HepG2 (cell line): ENCODE results near the gene KAZN. TPM values are rescaled to one million over a fixed set of nuclear protein-coding genes. Genes with fewer than 3 reads are reported as not detected.
A peak's percentile ranks its signal among the peaks of the same experiment; 100 is the strongest.

Source experiments
- CC2D1A ChIP-seq: sonication (generic); formaldehyde crosslinking; IDR thresholded peaks from 2 replicates; pipeline ENCODE4 v1.8.1; 2023; ENCODE audit warnings: mild to moderate bottlenecking, missing genetic modification reagents
- ERF ChIP-seq: IDR thresholded peaks from 2 replicates; pipeline ENCODE4 v1.6.1; 2018; ENCODE audit warnings: missing biosample characterization, missing genetic modification reagents
- HNF4G ChIP-seq, 2 experiments: sonication (generic) in 1 of 2; formaldehyde crosslinking in 1 of 2; IDR thresholded peaks; 2 replicates each; pipeline versions ENCODE4 v1.4.0 to v1.6.1; 2011 to 2020; ENCODE audit warnings: borderline replicate concordance in 2 of 2, low read depth in 2 of 2, mild to moderate bottlenecking in 2 of 2, low read length in 1 of 2, missing genetic modification reagents in 1 of 2, moderate library complexity in 1 of 2
- HNRNPUL1 ChIP-seq: fragments of 200-400 bp; formaldehyde crosslinking; IDR thresholded peaks from 2 replicates; pipeline ENCODE4 v1.6.1; 2017; ENCODE audit warnings: low read depth, mild to moderate bottlenecking, low read length, moderate library complexity
- MIER3 ChIP-seq: IDR thresholded peaks from 2 replicates; pipeline ENCODE4 v1.6.1; 2016; ENCODE audit warnings: missing compliant biosample characterization, borderline replicate concordance
- POGZ ChIP-seq: sonication (generic); formaldehyde crosslinking; IDR thresholded peaks from 2 replicates; pipeline ENCODE4 v1.4.0; 2020; ENCODE audit warnings: mild to moderate bottlenecking, missing genetic modification reagents
- SIN3B ChIP-seq: fragments of 150-350 bp; IDR thresholded peaks from 2 replicates; pipeline ENCODE4 v1.6.1; 2014; ENCODE audit warnings: low read length
- SIX1 ChIP-seq: sonication (generic); formaldehyde crosslinking; IDR thresholded peaks from 2 replicates; pipeline ENCODE4 v1.4.0; 2020; ENCODE audit warnings: missing genetic modification reagents, borderline replicate concordance
- SIX4 ChIP-seq: sonication (generic); formaldehyde crosslinking; IDR thresholded peaks from 2 replicates; pipeline ENCODE4 v1.4.0; 2020; ENCODE audit warnings: missing genetic modification reagents
- SOX13 ChIP-seq, 3 experiments: fragments of 450-650 bp in 1 of 3; sonication (generic) in 1 of 3; formaldehyde crosslinking in 1 of 3; IDR thresholded peaks in 2 of 3; conservative IDR thresholded peaks in 1 of 3; 2 replicates each; pipeline versions ENCODE4 v1.5.0 to v1.6.1; 2016 to 2020; ENCODE audit warnings: antibody characterized with exemption in 1 of 3, mild to moderate bottlenecking in 1 of 3, missing compliant biosample characterization in 1 of 3, missing genetic modification reagents in 1 of 3, moderate library complexity in 1 of 3
- TEAD3 ChIP-seq: optimal IDR thresholded peaks from 2 replicates; pipeline ENCODE3; 2016; ENCODE audit warnings: borderline replicate concordance
- ZBTB33 ChIP-seq: sonication (generic); formaldehyde crosslinking; IDR thresholded peaks from 2 replicates; pipeline ENCODE4 v1.4.0; 2020; ENCODE audit warnings: missing genetic modification reagents
- ZNF18 ChIP-seq: sonication (generic); formaldehyde crosslinking; IDR thresholded peaks from 2 replicates; pipeline ENCODE4 v1.8.0; 2022; ENCODE audit warnings: mild to moderate bottlenecking, missing genetic modification reagents; ENCODE audit not compliant: insufficient replicate concordance
- ZNF263 ChIP-seq: sonication (generic); formaldehyde crosslinking; IDR thresholded peaks from 2 replicates; pipeline ENCODE4 v1.4.0; 2020; ENCODE audit warnings: missing genetic modification reagents
- ZNF605 ChIP-seq: sonication (generic); formaldehyde crosslinking; IDR thresholded peaks from 2 replicates; pipeline ENCODE4 v1.8.0; 2022; ENCODE audit warnings: mild to moderate bottlenecking, missing genetic modification reagents
- ZNF790 ChIP-seq: sonication (generic); formaldehyde crosslinking; IDR thresholded peaks from 2 replicates; pipeline ENCODE4 v1.8.0; 2022; ENCODE audit warnings: missing genetic modification reagents, mild to moderate bottlenecking, borderline replicate concordance
- ZSCAN25 ChIP-seq: sonication (generic); formaldehyde crosslinking; IDR thresholded peaks from 2 replicates; pipeline ENCODE4 v1.8.0; 2022; ENCODE audit warnings: mild to moderate bottlenecking, missing genetic modification reagents
- polyA plus RNA-seq, 8 experiments: library from polyadenylated mRNA; depleted of rRNA in 3 of 8; stranded (reverse) in 7 of 8; unstranded in 1 of 8; fragments of >200 nt; fragmentation: Illumina TruSeq in 4 of 8; extraction: Trizol in 4 of 8; gene quantifications; 2 replicates each; pipeline versions ENCODE4 v1.2.1 to v1.2.3, GENCODE V29; 2011 to 2016; ENCODE audit warnings: low read depth in 4 of 8, missing spikeins in 1 of 8, mixed read lengths in 1 of 8; ENCODE audit not compliant: insufficient read depth in 1 of 8
- total RNA-seq, 5 experiments: library from RNA; depleted of rRNA; stranded (reverse); fragments of >200 nt; fragmentation: Illumina TruSeq; extraction: Trizol; gene quantifications; 2 replicates each; pipeline ENCODE4 v1.2.3, GENCODE V29; 2016; ENCODE audit warnings: low read depth in 1 of 5
- TF ChIP-seq, protein P1 (sequence below): sonication (generic); formaldehyde crosslinking; IDR thresholded peaks from 2 replicates; pipeline ENCODE4 v1.5.1; 2020; ENCODE audit warnings: mild to moderate bottlenecking, missing genetic modification reagents, moderate library complexity
- TF ChIP-seq, protein P2 (sequence below): sonication (generic); formaldehyde crosslinking; IDR thresholded peaks from 2 replicates; pipeline ENCODE4 v1.4.0; 2020; ENCODE audit warnings: missing genetic modification reagents

The KAZN gene
- total and polyA plus RNA-seq, 2 of the 13 experiments (the other 11 are each of a cell fraction or from before 2014, with no cell fraction given), result 10.4 to 13.5 TPM

DNA sequence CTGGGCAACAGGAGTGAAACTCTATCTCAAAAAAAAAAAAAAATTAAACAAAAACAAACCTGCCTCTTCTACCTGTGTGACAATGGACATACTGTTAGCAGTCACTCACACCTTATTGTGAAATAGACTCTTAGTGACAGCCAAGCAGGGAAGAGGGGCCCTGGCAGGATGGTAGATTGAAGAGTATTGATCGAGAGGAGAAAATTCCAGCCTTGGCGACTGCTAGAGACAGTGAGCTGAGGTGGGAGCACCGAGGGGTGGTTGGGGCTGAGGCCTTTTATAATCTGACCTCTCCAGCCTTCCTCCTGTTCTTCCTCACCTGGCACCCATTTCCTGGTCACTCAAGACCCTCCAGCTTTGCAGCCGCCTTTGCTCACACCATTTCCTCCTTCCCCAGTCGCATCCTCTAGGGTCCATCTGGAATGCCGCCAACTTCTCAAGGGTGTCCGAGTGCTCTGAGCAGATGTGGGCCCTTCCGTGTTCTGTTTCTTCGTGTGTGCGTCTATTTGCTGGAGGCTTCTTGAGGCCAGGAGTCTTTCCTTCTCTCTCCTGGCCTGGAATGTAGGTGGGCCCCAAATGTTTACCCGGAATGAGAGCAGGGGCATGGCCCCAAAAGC lies 358.2 kb downstream of the KAZN start (continued):
- TF ChIP-seq, protein P1, sequence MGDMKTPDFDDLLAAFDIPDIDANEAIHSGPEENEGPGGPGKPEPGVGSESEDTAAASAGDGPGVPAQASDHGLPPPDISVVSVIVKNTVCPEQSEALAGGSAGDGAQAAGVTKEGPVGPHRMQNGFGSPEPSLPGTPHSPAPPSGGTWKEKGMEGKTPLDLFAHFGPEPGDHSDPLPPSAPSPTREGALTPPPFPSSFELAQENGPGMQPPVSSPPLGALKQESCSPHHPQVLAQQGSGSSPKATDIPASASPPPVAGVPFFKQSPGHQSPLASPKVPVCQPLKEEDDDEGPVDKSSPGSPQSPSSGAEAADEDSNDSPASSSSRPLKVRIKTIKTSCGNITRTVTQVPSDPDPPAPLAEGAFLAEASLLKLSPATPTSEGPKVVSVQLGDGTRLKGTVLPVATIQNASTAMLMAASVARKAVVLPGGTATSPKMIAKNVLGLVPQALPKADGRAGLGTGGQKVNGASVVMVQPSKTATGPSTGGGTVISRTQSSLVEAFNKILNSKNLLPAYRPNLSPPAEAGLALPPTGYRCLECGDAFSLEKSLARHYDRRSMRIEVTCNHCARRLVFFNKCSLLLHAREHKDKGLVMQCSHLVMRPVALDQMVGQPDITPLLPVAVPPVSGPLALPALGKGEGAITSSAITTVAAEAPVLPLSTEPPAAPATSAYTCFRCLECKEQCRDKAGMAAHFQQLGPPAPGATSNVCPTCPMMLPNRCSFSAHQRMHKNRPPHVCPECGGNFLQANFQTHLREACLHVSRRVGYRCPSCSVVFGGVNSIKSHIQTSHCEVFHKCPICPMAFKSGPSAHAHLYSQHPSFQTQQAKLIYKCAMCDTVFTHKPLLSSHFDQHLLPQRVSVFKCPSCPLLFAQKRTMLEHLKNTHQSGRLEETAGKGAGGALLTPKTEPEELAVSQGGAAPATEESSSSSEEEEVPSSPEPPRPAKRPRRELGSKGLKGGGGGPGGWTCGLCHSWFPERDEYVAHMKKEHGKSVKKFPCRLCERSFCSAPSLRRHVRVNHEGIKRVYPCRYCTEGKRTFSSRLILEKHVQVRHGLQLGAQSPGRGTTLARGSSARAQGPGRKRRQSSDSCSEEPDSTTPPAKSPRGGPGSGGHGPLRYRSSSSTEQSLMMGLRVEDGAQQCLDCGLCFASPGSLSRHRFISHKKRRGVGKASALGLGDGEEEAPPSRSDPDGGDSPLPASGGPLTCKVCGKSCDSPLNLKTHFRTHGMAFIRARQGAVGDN (CRISPR knock-in tag), result peak; percentile 73
- TF ChIP-seq HNF4G (IDR thresholded peaks at IDR 0.05; ENCODE audit: borderline replicate concordance, low read depth, low read length) (peak; percentile 49; the same call in 1 of the 2 replicates), HNF4G (CRISPR knock-in tag; IDR thresholded peaks at IDR 0.05; ENCODE audit: borderline replicate concordance, low read depth) (no peak), HNRNPUL1 (no peak), SIX1 (CRISPR knock-in tag) (peak; percentile 91), MIER3 (CRISPR knock-in tag) (peak; percentile 40; the same call in 1 of the 2 replicates), ZSCAN25 (CRISPR knock-in tag) (no peak), ZNF18 (CRISPR knock-in tag) (peak; percentile 85), ERF (CRISPR knock-in tag) (peak; percentile 35; the same call in 1 of the 2 replicates), SOX13 (IDR thresholded peaks at IDR 0.05) (peak; percentile 64; the same call in 1 of the 2 replicates), SOX13 (CRISPR knock-in tag; conservative IDR thresholded peaks at IDR 0.05 in 1 of 2, IDR thresholded peaks at IDR 0.05 in 1 of 2) (peak in 1 of 2 experiments; percentile 93; a peak in 2 of 4 replicates), CC2D1A (CRISPR knock-in tag) (no peak), ZNF790 (CRISPR knock-in tag) (no peak), TEAD3 (peak; percentile 70), ZNF605 (CRISPR knock-in tag) (peak; percentile 82), SIN3B (no peak), ZNF263 (CRISPR knock-in tag) (peak; percentile 99), ZBTB33 (peak; percentile 57; the same call in 1 of the 2 replicates), SIX4 (CRISPR knock-in tag) (peak; percentile 74; the same call in 1 of the 2 replicates), POGZ (CRISPR knock-in tag) (peak; percentile 47; the same call in 1 of the 2 replicates)
- TF ChIP-seq, protein P2, sequence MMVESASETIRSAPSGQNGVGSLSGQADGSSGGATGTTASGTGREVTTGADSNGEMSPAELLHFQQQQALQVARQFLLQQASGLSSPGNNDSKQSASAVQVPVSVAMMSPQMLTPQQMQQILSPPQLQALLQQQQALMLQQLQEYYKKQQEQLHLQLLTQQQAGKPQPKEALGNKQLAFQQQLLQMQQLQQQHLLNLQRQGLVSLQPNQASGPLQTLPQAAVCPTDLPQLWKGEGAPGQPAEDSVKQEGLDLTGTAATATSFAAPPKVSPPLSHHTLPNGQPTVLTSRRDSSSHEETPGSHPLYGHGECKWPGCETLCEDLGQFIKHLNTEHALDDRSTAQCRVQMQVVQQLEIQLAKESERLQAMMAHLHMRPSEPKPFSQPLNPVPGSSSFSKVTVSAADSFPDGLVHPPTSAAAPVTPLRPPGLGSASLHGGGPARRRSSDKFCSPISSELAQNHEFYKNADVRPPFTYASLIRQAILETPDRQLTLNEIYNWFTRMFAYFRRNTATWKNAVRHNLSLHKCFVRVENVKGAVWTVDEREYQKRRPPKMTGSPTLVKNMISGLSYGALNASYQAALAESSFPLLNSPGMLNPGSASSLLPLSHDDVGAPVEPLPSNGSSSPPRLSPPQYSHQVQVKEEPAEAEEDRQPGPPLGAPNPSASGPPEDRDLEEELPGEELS (CRISPR knock-in tag), result peak; percentile 59; the same call in 1 of the 2 replicates
